HG03095 (cell line): Measurements from ENCODE around the gene GRID1.
"Not testable (repeated sequence)": the region's sequence is repeated elsewhere in the genome, so short reads cannot be mapped to it uniquely, and the experiment has no call there.

Experiments used
- ATAC-seq: cut with Tn5 transposase; IDR thresholded peaks from one replicate; pipeline ENCODE4 v1.9.1; 2021; ENCODE audit warnings: moderate library complexity; ENCODE audit not compliant: unreplicated experiment

Gene GRID1

GRCh38 chr10:86099542-86100334, 266.9 kb downstream of the GRID1 start:
- ATAC-seq, result no peak

- ATAC-seq, result no peak
These were observed 268.3 kb downstream of the GRID1 start for GRCh38 chr10:86098187-86098881.

DNA sequence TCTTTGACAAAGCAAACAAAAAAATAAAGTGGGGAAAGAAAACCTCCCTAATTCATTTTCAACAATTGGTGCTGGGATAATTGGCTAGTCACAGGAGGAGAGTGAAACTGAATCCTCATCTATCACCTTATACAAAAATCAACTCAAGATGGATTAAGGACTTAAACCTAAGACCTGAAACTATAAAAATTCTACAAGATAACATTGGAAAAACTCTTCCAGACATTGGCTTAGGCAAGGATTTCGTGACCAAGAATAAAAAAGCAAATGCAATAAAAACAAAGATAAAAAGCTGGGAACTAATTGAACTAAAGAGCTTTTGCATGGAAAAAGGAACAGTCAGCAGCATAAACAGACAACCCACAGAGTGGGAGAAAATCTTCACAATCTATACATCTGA, 271.5 kb downstream of the GRID1 start:
- ATAC-seq, result not testable (repeated sequence)

DNA sequence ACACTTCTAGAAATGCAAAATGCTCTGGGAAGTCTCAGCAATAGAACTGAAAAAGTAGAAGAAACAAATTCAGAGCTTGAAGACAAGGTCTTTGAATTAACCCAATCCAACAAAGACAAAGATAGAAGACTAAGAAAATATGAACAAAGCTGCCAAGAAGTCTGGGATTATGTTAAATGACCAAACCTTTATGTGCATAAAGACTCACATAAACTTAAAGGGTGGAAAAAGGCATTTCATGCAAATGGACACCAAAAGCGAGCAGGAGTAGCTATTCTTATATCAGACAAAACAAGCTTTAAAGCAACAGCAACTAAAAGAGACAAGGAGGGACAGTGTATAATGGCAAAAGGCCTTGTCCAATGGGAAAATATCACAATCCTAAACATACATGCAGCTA, 274.3 kb downstream of the GRID1 start:
- not testable (repeated sequence) for ATAC-seq

DNA sequence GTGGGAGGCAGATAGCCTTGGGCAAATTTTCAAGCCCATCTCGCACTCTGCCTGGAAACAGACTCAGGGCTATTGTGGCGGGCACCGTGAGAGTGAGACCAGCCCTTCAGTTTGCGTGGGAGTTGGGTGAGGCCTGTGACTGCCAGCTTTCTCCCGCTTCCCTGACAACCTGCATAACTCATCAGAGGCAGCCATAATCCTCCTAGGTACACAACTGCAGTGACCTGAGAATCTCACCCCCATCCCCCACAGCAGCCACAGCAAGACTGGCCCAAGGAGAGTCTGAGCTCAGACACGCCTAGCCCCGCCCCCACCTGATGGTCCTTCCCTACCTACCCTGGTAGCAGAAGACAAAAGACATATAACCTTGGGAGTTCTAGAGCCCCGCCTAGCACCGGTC, 275.4 kb downstream of the GRID1 start:
- no peak for ATAC-seq

GRCh38 chr10:86090807-86091206, 275.8 kb downstream of the GRID1 start:
- ATAC-seq, result no peak

- no peak for ATAC-seq
These were observed 278.9 kb downstream of the GRID1 start for GRCh38 chr10:86087716-86088115.

DNA sequence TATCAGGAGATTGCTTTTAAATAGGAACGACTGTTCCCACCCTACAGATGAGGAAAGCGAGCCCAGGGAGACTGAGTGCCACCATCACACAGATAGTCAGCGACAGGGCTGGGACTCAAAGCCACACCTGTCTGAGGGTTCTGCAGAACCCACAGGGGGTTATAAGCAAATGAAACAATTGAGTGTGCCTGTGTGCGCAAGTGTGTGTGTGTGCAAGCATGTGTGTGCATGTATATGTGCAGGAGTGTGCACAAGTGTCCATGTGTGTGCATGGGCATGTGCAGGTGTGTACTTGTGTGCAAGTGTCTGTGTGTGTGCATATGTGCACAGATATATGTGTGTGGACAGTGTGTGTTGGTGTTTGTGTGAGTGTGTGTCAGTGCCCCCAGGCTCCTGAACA, 280.2 kb downstream of the GRID1 start:
- ATAC-seq, result no peak

DNA sequence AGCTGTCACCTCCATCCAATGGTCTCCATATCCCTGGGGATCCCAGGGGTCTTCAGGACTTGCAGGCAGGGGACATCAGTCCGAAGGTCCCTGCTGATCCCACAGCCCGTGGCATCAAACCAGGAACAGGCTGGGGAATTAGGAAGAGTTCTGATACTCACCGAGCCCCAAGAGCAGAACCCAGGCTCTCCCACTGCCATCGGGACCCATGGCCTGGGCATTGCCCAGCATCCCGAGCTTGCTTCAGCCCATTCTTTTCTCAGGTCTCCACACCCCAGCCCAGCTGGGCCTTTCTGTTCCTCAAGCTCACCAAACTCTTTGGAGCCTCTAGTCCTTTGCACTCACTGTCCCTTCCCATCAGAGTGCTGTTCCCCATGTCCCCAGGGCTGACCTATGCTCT, 280.9 kb downstream of the GRID1 start:
- ATAC-seq, result no peak

GRCh38 chr10:86085136-86085535, 281.5 kb downstream of the GRID1 start:
- ATAC-seq, result no peak

- no peak for ATAC-seq
These were observed 282.0 kb downstream of the GRID1 start for GRCh38 chr10:86084585-86084984.

DNA sequence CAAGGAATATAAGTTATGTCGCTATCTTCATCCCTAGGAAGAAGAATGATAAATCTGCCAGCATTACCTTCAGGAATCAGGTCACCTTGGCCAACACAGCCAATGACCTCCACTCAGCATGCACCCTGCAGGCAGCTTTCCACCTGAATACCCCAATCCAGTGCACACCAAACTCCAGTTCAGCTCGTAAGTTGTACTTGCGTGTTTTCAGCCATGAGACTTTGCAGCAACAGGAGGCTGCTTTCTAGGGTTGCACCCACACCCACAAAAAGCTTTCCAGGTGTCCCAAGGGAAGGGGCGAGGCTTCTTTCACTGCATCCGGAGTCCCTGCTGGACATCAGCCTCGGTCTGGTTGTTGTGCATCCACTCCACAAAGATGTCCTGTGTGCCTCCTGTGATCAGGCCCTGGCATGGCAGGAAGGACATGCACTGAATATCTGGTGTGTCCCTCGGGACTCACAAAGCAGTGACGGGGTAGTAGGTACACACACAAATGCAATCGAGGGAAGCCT, 282.9 kb downstream of the GRID1 start:
- ATAC-seq, result no peak

GRCh38 chr10:86083206-86083605, 283.4 kb downstream of the GRID1 start:
- ATAC-seq, result no peak

GRCh38 chr10:86082556-86082955, 284.0 kb downstream of the GRID1 start:
- ATAC-seq, result no peak

GRCh38 chr10:86079088-86079487, 287.5 kb downstream of the GRID1 start:
- ATAC-seq, result no peak

- no peak for ATAC-seq
These were observed 288.0 kb downstream of the GRID1 start for GRCh38 chr10:86078639-86079035.

GRCh38 chr10:86077871-86078638, 288.5 kb downstream of the GRID1 start:
- ATAC-seq, result no peak

DNA sequence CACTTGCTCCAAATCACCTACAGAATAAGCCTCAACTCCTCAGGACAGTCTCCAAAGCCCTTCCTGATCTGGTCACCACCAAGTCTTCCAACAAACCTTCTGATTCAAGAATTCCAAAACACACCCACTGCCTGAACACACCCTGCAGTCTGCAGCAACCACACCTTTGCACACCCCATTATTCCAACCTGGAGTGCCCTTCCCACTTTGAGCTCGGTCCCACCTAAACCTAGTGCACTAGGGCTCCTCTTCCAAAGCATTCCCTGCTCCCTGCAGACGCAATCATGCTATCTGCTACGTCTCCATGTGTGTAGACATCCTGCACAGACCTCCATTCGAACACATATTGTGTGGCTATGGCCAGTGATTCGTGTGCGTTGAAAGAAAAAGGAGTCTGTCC, 289.3 kb downstream of the GRID1 start:
- no peak for ATAC-seq

DNA sequence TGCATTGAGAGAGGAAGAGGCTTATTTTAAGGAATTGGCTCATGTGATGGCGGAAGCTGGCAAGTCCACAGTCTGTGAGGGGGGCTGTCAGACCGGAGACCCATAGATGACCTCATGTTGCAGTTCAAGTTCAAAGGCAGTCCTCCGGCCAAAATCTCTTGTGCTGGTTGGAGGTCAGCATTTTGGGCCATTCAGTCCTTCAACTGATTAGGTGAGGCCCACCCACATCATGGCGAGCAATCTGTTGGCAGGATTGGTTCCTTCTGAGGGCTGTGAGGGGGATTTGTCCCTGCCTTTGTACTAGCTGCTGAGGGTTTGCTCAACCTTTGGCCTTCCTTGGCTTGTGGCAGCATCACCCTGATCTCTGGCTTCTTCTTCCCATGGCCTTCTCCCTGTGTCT, 290.1 kb downstream of the GRID1 start:
- ATAC-seq, result not testable (repeated sequence)

DNA sequence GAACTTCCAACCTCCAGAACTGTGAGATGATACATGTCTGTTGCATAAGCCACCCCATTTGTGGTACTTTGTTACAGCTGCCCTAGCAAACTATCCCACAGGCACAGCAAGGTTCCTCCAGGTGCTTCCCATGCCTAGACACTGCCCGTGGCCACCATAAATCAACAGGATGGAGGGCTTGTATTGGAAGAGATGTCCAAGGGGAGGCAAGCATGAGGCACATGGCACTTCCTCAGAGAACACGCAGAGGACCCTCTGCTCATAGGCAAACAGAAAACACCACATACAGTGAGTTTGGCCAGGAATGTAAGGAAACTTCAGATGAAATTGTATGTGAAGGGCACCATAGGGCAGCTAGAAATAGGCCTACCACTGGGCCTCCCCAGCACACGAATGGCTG, 291.1 kb downstream of the GRID1 start:
- ATAC-seq, result no peak

GRCh38 chr10:86074294-86074693, 292.3 kb downstream of the GRID1 start:
- ATAC-seq, result no peak
